ENCODE data around the gene CTDSPL.

The CTDSPL gene

GRCh38 chr3:37887824-37888223 is 26.1 kb downstream of the CTDSPL start:
- DNase-seq = peak in 2 of 10 donors; percentile 75 to 81
- intact Hi-C loops (cut with DNase I) = no loop called here

- intact Hi-C loops (cut with DNase I) = no loop called here
Measured at GRCh38 chr3:37888421-37888820, 26.7 kb downstream of the CTDSPL start.

GRCh38 chr3:37890522-37890921 is 28.8 kb downstream of the CTDSPL start:
- DNase-seq = peak in 1 of 10 donors; percentile 58
- intact Hi-C loops (cut with DNase I) = no loop called here

More at GRCh38 chr3:37888421-37888820, 26.7 kb downstream of the CTDSPL start:
- no peak for DNase-seq

- intact Hi-C loops (cut with DNase I) = no loop called here
- no peak for DNase-seq
Measured at GRCh38 chr3:37891227-37891626, 29.5 kb downstream of the CTDSPL start.

GRCh38 chr3:37892927-37893600 is 31.4 kb downstream of the CTDSPL start:
- peak in 1 of 10 donors; percentile 23 for DNase-seq
- intact Hi-C loops (cut with DNase I) = no loop called here

GRCh38 chr3:37896827-37897226 is 35.1 kb downstream of the CTDSPL start:
- no peak for DNase-seq
- intact Hi-C loops (cut with DNase I) = no loop called here

GRCh38 chr3:37897763-37898162 is 36.1 kb downstream of the CTDSPL start:
- no peak for DNase-seq
- intact Hi-C loops (cut with DNase I) = no loop called here

- DNase-seq = no peak
- intact Hi-C loops (cut with DNase I) = no loop called here
Measured at GRCh38 chr3:37898424-37898823, 36.7 kb downstream of the CTDSPL start.

GRCh38 chr3:37899101-37899707 is 37.5 kb downstream of the CTDSPL start:
- intact Hi-C loops (cut with DNase I) = no loop called here
- no peak for DNase-seq

GRCh38 chr3:37899711-37900306 is 38.1 kb downstream of the CTDSPL start:
- intact Hi-C loops (cut with DNase I) = no loop called here
- DNase-seq = no peak

GRCh38 chr3:37901721-37902120 is 40.0 kb downstream of the CTDSPL start:
- no peak for DNase-seq
- intact Hi-C loops (cut with DNase I) = no loop called here

- intact Hi-C loops (cut with DNase I) = no loop called here
- DNase-seq = no peak
Measured at GRCh38 chr3:37902674-37903073, 41.0 kb downstream of the CTDSPL start.

- DNase-seq = no peak
- intact Hi-C loops (cut with DNase I) = no loop called here
Measured at GRCh38 chr3:37903320-37903719, 41.6 kb downstream of the CTDSPL start.

GRCh38 chr3:37903734-37904133 is 42.1 kb downstream of the CTDSPL start:
- intact Hi-C loops (cut with DNase I) = no loop called here
- DNase-seq = no peak

- intact Hi-C loops (cut with DNase I) = no loop called here
- DNase-seq = no peak
Measured at GRCh38 chr3:37904601-37905000, 42.9 kb downstream of the CTDSPL start.

GRCh38 chr3:37905346-37905745 is 43.7 kb downstream of the CTDSPL start:
- DNase-seq = peak in 1 of 10 donors; percentile 64
- intact Hi-C loops (cut with DNase I) = no loop called here

GRCh38 chr3:37905987-37906674 is 44.5 kb downstream of the CTDSPL start:
- DNase-seq = peak in 2 of 10 donors; percentile 50 to 64
- intact Hi-C loops (cut with DNase I) = no loop called here

GRCh38 chr3:37906734-37907282 is 45.1 kb downstream of the CTDSPL start:
- DNase-seq = no peak
- intact Hi-C loops (cut with DNase I) = no loop called here

- intact Hi-C loops (cut with DNase I) = no loop called here
Measured at GRCh38 chr3:37907371-37907770, 45.7 kb downstream of the CTDSPL start.

GRCh38 chr3:37907906-37908305 is 46.2 kb downstream of the CTDSPL start:
- intact Hi-C loops (cut with DNase I) = no loop called here
- peak in 6 of 10 donors; percentile 49 to 85 (median 72) for DNase-seq

More at GRCh38 chr3:37907371-37907770, 45.7 kb downstream of the CTDSPL start:
- no peak for DNase-seq

All from posterior cingulate gyrus (tissue), 11 donors.